HG02798 (cell line): ENCODE measurements around the gene PES1.
"Not testable (repeated sequence)": the region's sequence is repeated elsewhere in the genome, so short reads cannot be mapped to it uniquely, and the experiment has no call there.

Experiments
- ATAC-seq: cut with Tn5 transposase; IDR thresholded peaks from one replicate; pipeline ENCODE4 v1.9.1; 2021; ENCODE audit warnings: mild to moderate bottlenecking; ENCODE audit not compliant: unreplicated experiment, poor library complexity

PES1 gene

GRCh38 chr22:30609260-30610185 is 17.8 kb upstream of the PES1 start:
- ATAC-seq, result peak; percentile 48

- ATAC-seq, result no peak
These were observed 16.2 kb upstream of the PES1 start for GRCh38 chr22:30607939-30608338.

GRCh38 chr22:30607300-30607930 is 15.7 kb upstream of the PES1 start:
- no peak for ATAC-seq

GRCh38 chr22:30606455-30607299 is 15.0 kb upstream of the PES1 start, which contains the start of gene TCN2:
Gene TCN2, plus strand, starts transcription at chr22:30607174. Its CDS starts 158 bp downstream, at chr22:30607332.
- ATAC-seq, result peak; percentile 34

- no peak for ATAC-seq
These were observed 13.9 kb upstream of the PES1 start for GRCh38 chr22:30605449-30606110.

- no peak for ATAC-seq
These were observed 13.0 kb upstream of the PES1 start for GRCh38 chr22:30604723-30605122.

- no peak for ATAC-seq
These were observed 12.1 kb upstream of the PES1 start for GRCh38 chr22:30603801-30604200.

- ATAC-seq, result no peak
These were observed 10.3 kb upstream of the PES1 start for GRCh38 chr22:30602049-30602448.

GRCh38 chr22:30601464-30601863 is 9.8 kb upstream of the PES1 start:
- no peak for ATAC-seq

- no peak for ATAC-seq
These were observed 9.2 kb upstream of the PES1 start for GRCh38 chr22:30600921-30601320.

- no peak for ATAC-seq
These were observed 7.3 kb upstream of the PES1 start for GRCh38 chr22:30598986-30599385.

- no peak for ATAC-seq
These were observed 5.2 kb upstream of the PES1 start for GRCh38 chr22:30596886-30597285.

GRCh38 chr22:30596199-30596598 is 4.5 kb upstream of the PES1 start:
- no peak for ATAC-seq

- not testable (repeated sequence) for ATAC-seq
These were observed 627 bp upstream of the PES1 start for GRCh38 chr22:30592360-30592713.

- ATAC-seq, result no peak
These were observed 521 bp downstream of the PES1 start for GRCh38 chr22:30591191-30591587.

- ATAC-seq, result no peak
These were observed 5.3 kb downstream of the PES1 start for GRCh38 chr22:30586414-30586813.

- ATAC-seq, result no peak
These were observed 7.3 kb downstream of the PES1 start for GRCh38 chr22:30584441-30584840.

GRCh38 chr22:30582788-30583545 is 8.7 kb downstream of the PES1 start:
- no peak for ATAC-seq

- no peak for ATAC-seq
These were observed 9.7 kb downstream of the PES1 start for GRCh38 chr22:30582051-30582450.

GRCh38 chr22:30580896-30581295 is 10.8 kb downstream of the PES1 start:
- no peak for ATAC-seq
